Fibroblast of lung (primary cell): Measurements from ENCODE around the gene FAM50B.

Experiments used
- EZH2 ChIP-seq: IDR thresholded peaks from 2 replicates; pipeline ENCODE4 v1.5.1; 2012; ENCODE audit warnings: low read length, control low read depth, mild to moderate bottlenecking; ENCODE audit errors: missing control alignments
- TF ChIP-seq, protein P1 (sequence below), 2 donors: IDR thresholded peaks in 1 of 2; conservative IDR thresholded peaks in 1 of 2; 1 replicate in 1 of 2; 2 replicates in 1 of 2; pipeline ENCODE4 v1.5.1; 2011 to 2012; ENCODE audit warnings: low read length in 2 of 2, control low read depth in 1 of 2, inconsistent platforms in 1 of 2, low read depth in 1 of 2, mild to moderate bottlenecking in 1 of 2

DNA sequence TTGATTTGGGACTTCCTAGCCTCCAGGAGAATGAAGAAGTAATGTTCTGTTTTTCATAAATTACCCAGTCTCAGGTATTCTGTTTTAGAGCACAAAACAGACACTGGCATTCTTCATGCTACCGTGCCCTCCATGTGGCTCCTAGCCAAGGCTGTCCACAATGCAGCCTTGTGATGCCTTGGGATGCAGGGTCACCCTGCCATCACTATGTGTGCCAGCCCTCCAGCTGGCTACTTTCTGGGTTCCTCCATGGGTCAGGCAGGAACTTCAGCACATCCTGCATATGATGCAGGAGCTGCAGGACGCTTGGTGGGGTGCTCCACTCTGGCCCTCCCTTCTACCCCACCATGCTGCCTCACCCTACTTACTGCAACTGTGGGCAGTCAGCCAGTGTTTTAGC is 38.0 kb upstream of the FAM50B start:
- TF ChIP-seq, protein P1, sequence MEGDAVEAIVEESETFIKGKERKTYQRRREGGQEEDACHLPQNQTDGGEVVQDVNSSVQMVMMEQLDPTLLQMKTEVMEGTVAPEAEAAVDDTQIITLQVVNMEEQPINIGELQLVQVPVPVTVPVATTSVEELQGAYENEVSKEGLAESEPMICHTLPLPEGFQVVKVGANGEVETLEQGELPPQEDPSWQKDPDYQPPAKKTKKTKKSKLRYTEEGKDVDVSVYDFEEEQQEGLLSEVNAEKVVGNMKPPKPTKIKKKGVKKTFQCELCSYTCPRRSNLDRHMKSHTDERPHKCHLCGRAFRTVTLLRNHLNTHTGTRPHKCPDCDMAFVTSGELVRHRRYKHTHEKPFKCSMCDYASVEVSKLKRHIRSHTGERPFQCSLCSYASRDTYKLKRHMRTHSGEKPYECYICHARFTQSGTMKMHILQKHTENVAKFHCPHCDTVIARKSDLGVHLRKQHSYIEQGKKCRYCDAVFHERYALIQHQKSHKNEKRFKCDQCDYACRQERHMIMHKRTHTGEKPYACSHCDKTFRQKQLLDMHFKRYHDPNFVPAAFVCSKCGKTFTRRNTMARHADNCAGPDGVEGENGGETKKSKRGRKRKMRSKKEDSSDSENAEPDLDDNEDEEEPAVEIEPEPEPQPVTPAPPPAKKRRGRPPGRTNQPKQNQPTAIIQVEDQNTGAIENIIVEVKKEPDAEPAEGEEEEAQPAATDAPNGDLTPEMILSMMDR (conservative IDR thresholded peaks at IDR 0.05 in 1 of 2, IDR thresholded peaks at IDR 0.05 in 1 of 2; ENCODE audit: low read depth in 1 of 2, low read length in 2 of 2) = no peak
- TF ChIP-seq EZH2 = no peak
